GM21447 (cell line): ENCODE results near the gene AGBL1.

Source experiments
- ATAC-seq: cut with Tn5 transposase; IDR thresholded peaks from one replicate; pipeline ENCODE4 v1.9.1; 2021; ENCODE audit not compliant: unreplicated experiment

The AGBL1 gene

DNA sequence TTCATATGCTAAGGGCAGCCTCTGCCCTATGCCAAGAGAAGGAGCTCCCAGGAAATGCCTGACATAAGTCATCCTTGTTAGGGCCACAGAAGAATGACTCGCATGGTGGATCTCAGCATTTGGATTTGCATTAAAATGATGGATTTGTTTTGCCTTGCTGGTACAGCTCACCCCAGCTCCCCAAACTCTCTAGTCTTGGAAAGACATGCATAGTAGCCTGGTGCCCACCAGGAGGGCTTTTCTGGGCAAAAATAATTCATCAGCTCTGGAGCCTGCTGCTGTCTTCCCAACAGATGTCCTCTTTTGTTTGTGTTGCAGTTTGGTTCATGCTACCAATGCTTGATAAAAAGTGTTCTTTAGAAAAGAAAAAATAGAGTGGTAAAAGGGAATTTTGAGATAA is 833.0 kb downstream of the AGBL1 start:
- ATAC-seq: no peak

DNA sequence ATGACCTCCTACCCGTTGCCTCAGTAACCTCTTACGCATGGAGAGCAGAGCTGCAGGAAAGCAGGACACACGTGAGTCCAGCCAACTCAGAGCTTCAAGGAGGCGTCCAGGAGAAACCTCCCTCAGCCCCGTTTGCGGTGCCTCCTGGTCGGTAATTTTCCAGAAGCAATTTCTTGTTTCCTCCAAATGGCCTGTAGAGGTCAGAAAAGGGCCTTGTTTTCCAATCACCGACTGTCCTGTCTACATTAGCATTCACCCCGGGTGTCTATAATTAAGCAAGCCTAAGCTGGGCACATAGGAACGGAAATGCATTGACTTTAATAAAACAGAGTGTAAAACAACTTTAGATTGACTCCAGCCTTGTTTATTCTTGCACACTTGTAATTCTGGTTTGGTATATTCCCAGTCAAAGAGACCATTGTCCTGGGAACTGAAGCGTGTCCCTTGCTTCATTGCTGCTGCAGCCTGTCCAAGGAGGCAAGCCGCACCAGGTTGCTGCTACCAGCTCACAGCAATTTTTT is 836.2 kb downstream of the AGBL1 start:
- no peak for ATAC-seq

DNA sequence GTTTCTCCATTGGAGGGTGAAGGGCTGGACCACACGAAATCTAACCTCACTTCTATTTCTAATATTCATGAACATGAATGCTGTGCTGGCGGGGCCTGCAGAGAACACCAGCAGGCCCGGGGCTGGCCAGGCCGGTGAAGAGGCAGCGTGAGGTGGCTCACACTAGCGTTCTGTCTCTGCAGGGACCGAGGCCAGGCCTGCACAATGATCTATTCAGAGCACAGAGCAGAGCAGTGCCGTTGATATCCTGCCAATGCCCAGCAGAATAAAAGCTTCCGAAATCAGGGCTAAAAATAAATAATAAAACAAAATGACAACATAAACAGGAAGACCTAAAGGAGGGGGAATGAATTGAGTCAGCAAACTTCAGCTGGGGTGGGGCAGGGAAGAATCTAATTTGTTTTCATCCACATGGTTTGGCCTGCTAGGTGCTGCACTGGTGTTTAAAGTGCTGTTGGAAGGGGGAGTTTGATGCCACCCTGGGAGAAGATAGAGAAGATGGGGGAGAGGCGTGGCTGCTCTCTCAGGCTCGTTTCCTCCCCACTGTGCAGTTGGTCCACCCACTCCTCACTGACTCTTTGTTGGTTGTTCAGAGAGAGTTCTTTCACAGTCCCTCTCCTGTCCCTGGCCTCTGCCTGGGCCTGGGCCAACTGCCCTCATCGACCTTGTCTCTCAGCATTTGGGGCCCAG is 837.1 kb downstream of the AGBL1 start:
- ATAC-seq: no peak

DNA sequence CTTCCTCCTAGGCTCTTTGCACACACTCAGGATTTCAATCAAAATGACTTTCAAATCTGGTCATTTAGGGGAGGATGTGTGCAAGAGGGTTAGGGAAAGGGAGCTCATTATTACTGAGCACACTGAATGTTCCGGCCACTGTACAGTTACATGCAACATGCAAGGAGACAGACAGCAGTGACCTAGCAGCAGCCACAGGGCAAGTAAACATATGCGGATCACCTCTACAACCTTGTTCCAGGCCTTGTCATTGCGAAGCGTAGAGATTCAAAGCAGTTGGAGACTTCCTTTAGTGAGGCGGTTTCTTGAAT is 837.6 kb downstream of the AGBL1 start:
- no peak for ATAC-seq

DNA sequence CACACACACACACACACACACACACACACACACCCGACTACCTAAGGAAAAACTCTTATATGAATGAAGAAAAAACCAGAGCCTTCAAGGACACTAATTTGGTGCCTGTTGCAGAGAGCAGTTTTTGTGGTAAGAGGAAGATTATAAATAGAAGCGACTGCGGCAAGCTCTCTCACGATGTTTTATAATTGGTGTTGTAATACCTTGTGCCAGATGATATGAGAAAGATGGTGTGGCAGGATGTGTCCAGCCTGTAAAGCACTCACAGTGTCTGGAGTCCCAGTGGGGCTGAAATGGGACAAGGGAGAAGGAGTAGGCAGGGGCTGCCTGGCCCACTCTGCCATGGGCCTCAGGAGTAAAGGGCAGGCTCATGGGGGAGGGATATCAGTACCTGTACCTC is 839.9 kb downstream of the AGBL1 start:
- no peak for ATAC-seq

DNA sequence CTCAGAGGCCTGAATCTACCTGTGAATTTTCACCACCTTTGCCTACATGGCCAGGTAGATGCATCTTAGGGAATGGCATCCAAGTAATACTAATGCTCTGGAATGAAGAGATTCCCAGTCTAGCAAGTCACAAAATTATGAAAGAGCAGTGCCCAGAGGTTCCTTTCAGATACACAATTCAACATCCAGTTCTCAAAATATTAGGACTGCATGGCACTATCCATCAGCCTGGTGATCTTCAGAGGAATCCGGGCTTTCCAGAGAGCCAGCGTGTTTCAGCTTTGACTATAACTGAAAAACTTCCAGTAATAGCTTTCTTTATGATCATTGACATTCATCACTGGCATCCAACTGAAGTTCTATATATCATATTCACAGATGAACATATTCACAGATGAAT is 849.8 kb downstream of the AGBL1 start:
- no peak for ATAC-seq

DNA sequence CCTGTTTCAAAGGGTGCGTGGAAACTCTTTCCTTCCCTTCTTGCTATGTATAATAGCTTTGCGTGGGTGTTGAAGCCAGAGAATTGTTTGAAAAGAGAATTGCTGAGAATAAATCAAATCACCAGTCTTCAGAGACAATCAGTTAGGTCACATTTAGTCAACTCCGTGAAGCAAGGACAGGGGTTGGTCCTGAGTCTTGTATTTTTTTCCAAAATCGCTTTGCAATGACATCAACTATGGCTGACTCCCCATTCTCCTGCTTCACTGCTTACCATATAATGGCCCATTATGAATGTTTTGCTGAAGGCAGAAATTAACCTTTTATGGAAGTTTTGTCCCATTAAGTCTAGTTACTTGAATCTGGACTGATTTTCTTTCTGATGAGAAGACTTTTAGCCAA is 852.8 kb downstream of the AGBL1 start:
- ATAC-seq: no peak

DNA sequence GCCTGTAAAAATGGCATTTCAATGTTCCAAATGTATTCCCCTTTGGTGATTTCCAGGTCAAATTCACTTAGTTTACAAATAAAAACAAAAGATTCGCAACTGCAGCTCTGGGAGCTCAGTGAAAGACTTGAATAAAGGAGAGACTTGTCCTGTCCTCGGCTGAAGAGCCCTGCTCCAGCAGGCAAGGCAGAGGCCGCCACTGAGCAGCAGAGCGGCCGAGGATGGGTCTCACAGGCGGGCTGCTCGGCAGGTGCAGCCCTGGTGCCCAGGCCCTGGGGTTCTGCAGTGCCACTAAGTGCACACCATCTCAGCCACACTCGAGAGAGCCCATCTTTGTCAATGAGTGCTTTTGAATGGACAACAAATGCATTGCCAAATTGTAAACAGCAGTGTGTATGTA is 856.2 kb downstream of the AGBL1 start:
- no peak for ATAC-seq

GRCh38 chr15:86942285-86942684 is 862.6 kb downstream of the AGBL1 start:
- no peak for ATAC-seq

DNA sequence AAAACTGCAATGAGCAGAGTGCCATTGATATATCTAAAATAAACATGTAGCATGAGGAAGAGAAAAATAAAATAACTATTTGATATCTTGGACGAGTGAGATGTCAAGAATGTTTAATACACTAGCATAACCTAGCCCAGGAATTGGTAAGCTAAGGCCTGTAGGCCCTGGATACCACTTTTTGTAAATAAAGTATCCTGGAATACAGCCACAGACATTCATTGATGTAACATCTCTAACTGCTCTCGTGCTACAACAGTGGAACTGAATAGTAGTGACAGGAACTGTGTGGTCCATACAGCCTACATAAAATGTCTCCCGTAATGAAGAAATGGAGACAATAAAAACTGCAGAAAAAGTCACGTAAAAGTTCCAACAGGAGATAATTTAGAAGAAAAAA is 869.0 kb downstream of the AGBL1 start:
- no peak for ATAC-seq

DNA sequence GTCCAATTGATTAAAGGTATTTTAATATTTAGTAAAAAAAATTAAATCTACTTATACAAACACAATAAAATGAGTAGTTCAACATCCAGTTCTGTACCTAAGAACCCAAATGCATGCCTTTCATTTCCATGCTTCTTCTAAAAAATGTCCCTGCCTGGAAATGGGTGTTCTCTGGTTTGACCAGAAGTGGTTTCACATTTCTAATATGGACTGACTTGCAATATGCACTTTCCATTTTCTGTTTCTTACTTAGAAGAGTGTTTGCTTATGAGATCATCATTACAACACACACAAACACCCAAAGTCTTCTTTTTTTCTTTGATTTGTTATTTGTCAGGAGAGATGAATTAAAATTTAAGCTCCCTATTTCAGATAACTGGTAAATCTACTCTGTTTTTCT is 879.6 kb downstream of the AGBL1 start:
- ATAC-seq: no peak

DNA sequence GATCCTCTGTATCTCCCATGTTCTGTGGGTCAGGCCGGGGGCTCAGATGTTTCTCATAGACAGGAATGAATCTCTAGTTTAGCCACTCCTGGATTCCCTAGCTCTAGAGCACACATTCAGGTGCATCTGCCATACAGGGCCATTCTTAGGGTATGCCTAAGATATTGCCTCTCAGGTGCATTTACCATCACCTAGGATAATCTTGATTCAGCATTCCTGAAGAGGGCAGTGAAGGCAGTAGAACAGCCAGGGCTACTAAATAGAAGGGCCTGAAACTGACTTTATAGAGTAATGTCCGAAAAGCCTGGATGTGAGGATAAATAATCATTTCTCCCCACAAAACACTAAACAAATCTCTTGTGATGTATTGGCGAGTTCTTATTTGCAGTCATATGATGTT is 882.0 kb downstream of the AGBL1 start:
- no peak for ATAC-seq

GRCh38 chr15:86964271-86964670 is 884.6 kb downstream of the AGBL1 start:
- ATAC-seq: no peak

GRCh38 chr15:86968244-86968643 is 888.6 kb downstream of the AGBL1 start:
- no peak for ATAC-seq

DNA sequence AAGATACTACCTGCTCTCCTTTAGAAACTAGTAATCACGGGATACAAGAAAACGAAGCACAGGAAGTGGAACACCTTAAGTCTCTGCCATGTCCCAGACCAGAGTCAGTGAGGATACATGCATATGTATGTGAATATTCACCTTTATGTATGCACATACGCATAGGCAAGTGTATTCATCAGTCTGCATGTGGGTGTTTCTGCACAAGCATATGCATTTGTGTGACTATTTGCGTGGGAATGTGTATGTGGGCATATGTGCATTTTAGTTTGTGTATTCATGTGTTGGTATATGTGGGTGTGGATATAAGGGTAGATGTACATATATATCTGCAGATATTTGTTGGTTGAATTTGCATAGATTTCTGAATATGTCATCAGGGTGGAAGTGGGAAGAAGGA is 889.7 kb downstream of the AGBL1 start:
- ATAC-seq: no peak

DNA sequence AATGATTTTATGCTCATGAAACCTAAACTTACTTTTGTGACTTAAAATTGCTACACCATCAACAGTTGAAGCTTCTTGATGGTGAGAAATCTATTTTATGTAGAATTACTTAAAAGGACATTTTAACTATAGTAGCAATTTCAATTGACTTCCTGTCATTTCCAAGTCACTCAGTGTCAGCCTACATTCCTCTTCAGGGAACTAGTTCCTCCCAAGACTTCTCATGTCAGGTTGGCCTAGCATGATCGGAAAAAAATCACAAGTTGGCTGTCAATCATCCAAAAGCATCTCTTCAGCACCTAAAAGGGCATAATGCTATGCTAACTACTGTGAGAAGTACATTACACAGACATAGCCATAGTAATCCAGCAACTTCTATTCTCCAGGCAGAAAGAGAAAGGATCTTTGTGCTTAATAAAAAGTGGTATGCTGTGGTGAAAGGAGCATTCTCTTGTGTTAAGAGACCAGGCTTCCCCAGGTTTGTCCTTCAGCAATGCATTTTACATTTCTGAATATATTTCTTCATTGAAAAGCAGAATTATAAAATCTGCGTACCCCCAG is 893.7 kb downstream of the AGBL1 start:
- ATAC-seq: no peak

GRCh38 chr15:86988033-86988432 is 908.4 kb downstream of the AGBL1 start:
- ATAC-seq: no peak

DNA sequence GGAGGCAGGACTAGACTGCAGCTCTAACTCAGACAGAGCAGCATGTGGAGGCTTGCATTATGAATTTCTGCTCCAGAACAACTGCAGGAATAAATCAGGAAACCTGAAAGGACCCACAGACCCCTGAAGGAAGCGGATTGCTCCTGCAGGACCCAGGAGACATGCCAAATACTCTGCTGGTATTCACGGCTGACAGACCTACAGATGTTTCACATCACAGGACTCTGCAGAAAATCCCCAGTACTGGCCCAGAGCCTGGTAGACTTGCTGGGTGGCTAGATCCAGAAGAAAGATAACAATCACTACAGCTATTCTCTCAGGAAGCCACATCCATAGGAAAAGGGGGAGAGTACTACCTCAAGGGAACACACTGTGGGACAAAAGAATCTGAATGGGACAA is 942.1 kb downstream of the AGBL1 start:
- no peak for ATAC-seq

- ATAC-seq: no peak
Observed at GRCh38 chr15:87031540-87032230, 952.0 kb downstream of the AGBL1 start.

- ATAC-seq: no peak
Observed at GRCh38 chr15:87032295-87032694, 952.6 kb downstream of the AGBL1 start.

- ATAC-seq: no peak
Observed at GRCh38 chr15:87033056-87033455, 953.4 kb downstream of the AGBL1 start.

- ATAC-seq: no peak
Observed at GRCh38 chr15:87034886-87035285, 955.2 kb downstream of the AGBL1 start.

DNA sequence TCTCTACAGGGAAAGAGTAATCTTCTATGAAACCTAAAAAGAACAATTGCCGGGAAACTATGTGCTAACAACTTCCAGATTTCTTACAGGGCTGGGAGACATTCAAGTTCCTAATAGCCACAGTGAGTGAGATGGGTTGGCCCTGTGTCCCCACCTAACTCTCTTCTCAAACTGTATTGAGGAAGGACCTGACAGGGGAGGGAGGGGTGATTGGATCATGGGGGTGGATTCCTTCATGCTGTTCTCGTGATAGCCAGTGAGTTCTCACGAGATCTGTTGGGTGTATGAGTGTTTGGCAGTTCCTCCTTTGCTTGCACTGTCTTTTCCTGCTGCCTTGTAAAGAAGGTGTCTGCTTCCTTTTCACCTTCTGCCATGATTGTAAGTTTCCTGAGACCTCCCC is 958.7 kb downstream of the AGBL1 start:
- no peak for ATAC-seq
